ENCODE results near the gene PIK3C2B. TPM values are rescaled to one million over a fixed set of nuclear protein-coding genes. Genes with fewer than 3 reads are reported as not detected.
"Not testable (repeated sequence)": the region's sequence is repeated elsewhere in the genome, so short reads cannot be mapped to it uniquely, and the experiment has no call there.

Gene PIK3C2B
- total RNA-seq, 3 donors from 2014 or later = 17.6 to 31.5 (median 24.9) TPM

DNA sequence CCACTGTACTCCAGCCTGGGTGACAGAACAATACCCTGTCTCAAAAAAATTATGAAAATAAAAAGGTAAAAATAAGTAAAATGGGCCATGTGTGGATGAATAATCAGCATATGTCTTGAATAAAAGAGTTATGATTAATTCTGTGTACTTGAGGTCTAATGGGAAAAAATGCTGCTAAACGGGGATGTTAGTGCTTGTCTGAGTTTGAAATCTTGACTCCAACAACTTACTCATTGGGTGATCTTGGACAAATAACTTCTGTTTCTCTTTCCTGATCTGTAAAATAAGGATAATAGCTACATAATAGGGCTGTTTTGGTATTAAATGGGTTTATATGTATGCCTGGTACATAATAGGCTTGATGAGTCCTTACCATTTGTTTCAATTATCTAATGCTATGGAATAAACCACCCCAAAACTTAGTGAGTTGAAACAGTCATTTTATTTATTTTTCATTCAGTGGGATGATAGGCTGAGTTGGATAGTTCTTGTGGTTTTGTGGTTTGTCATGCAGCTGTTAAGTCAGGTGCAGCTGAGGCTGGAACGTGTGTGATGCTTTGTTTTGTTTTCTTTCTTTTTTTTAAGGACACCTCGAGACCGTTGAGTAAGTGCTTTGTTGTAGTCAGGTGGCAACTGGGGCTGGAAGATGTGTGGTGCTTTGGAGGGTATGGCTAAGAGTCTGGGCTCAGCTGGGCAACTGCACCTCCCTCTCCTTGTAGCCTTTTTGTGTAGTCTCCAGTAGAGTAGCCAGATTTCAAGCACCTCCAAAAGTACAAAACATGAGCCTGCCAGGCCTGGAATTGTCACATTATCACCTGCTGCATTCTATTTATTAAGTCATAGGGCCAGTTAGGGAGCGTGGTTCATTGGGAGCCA lies 26.5 kb upstream of the PIK3C2B start:
- H3K9me3 ChIP-seq = no peaks in the 10 kb centered on the region
- no peaks in the 10 kb centered on the region for H3K27me3 ChIP-seq
- intact Hi-C loops (cut with DNase I; ENCODE audit: low total_unique reads) = no loop called here
- H3K4me3 ChIP-seq = no peak overlapping the region
- TF ChIP-seq POLR2AphosphoS5 (IDR thresholded peaks at IDR 0.05) (no peak), POLR2A (IDR thresholded peaks at IDR 0.05) (no peak)
- TF ChIP-seq, protein P1, sequence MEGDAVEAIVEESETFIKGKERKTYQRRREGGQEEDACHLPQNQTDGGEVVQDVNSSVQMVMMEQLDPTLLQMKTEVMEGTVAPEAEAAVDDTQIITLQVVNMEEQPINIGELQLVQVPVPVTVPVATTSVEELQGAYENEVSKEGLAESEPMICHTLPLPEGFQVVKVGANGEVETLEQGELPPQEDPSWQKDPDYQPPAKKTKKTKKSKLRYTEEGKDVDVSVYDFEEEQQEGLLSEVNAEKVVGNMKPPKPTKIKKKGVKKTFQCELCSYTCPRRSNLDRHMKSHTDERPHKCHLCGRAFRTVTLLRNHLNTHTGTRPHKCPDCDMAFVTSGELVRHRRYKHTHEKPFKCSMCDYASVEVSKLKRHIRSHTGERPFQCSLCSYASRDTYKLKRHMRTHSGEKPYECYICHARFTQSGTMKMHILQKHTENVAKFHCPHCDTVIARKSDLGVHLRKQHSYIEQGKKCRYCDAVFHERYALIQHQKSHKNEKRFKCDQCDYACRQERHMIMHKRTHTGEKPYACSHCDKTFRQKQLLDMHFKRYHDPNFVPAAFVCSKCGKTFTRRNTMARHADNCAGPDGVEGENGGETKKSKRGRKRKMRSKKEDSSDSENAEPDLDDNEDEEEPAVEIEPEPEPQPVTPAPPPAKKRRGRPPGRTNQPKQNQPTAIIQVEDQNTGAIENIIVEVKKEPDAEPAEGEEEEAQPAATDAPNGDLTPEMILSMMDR (IDR thresholded peaks at IDR 0.05) = no peak
- no peaks in the 10 kb centered on the region for H3K36me3 ChIP-seq
- peak overlapping the region; percentile 49 to 60 for H3K27ac ChIP-seq
- DNase-seq (ENCODE audit: low spot score in 2 of 2) = no peak
- peaks cover 0 to 14% of the 10 kb centered on the region in 2 donors for H3K4me1 ChIP-seq

DNA sequence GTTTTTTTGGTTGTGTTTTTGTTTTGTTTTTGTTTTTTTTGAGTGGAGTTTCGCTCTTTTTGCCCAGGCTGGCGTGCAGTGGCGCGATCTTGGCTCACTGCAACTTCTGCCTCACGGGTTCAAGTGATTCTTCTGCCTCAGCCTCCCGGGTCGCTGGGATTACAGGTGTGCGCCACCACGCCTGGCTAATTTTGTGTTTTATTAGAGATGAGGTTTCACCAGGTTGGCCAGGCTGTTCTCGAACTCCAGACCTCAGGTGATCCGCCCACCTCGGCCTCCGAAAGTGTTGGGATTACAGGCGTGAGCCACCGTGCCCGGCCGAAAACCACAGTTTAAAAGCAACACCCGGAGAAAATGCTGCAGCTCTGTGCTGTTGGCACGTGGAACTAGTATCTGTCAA lies 22.8 kb upstream of the PIK3C2B start:
- H3K27me3 ChIP-seq; H3K36me3 ChIP-seq; H3K9me3 ChIP-seq; DNase-seq (ENCODE audit: low spot score in 2 of 2); intact Hi-C loops (cut with DNase I; ENCODE audit: low total_unique reads): not testable (repeated sequence)
- peak overlapping the region in 1 of 2 donors; percentile 97 for H3K27ac ChIP-seq
- H3K4me3 ChIP-seq = peak overlapping the region in 2 of 3 donors; percentile 72 to 89
- H3K4me1 ChIP-seq = peaks cover 0 to 14% of the 10 kb centered on the region in 2 donors

DNA sequence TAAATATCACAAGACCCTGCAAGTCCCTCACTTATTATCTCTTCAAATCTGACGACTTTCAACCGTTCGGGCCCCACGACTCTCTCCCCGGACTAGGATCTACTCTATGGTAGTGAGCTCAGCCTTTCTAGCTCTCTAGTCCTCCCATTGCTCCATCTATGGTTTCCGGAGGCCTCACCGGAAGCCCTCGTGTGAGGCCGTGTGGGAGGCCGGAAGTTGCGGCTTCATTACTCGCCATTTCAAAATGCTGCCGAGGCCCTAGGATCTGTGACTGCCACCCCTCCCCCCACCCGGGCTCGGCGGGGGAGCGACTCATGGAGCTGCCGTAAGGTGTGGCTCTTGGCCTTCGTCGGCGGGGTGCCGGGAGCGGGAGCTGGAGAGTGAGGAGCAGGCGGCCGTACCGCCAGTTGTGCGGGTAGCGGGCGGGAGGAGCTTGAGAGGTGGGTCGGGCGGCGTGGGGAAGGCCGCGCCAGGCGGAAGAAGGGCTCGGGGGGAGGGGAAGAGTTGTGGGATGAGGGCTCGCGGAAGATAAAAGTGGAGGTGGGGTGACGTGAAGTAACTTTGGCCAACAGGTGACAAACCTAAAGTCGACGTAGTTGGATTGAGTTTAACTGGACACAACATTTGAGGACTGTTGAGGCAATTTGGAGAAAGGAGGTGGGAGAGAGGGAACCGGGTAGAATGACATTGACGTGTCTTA lies 21.7 kb upstream of the PIK3C2B start, which contains the start of gene MDM4:
Gene MDM4, plus strand, starts transcription at position 227 of the 700 bp plus-strand sequence. CDS start 9,113 bp downstream, outside the sequence.
- H3K4me3 ChIP-seq = peak within 1 kb of the TSS; percentile 72 to 89 (median 77)
- DNase-seq (ENCODE audit: low spot score in 2 of 2) = peak; percentile 84 to 92
- no peaks in the 10 kb centered on the region for H3K36me3 ChIP-seq
- peak within 1 kb of the TSS; percentile 95 to 97 for H3K27ac ChIP-seq
- TF ChIP-seq POLR2AphosphoS5 (IDR thresholded peaks at IDR 0.05) (peak; percentile 94 to 95 (median 94)), POLR2A (IDR thresholded peaks at IDR 0.05) (peak; percentile 73)
- TF ChIP-seq, protein P1 (IDR thresholded peaks at IDR 0.05) = peak in 1 of 3 donors; percentile 12
- H3K4me1 ChIP-seq = peaks cover 0 to 14% of the 10 kb centered on the region in 2 donors
- no peaks in the 10 kb centered on the region for H3K9me3 ChIP-seq
- intact Hi-C loops (cut with DNase I; ENCODE audit: low total_unique reads) = no loop called here
- H3K27me3 ChIP-seq = no peaks in the 10 kb centered on the region

DNA sequence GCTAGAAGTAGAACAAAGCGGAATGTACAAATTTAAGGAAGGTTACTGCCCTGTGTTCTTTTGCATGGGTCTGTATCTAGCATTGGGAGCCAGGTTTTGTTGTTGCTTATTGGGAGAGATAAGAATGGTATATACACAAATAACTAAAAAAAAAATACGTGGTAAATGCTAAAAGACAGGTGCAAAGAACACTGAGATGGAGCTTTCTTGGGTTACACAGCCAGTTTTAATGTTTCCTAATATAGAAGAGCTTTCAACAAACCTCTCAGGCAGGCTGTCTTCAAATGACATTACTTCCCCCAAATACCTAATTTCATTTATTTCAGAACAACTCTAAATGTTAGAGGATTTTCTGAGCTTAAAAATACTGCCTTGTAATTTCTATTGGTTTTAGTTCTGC lies 20.2 kb upstream of the PIK3C2B start:
- intact Hi-C loops (cut with DNase I; ENCODE audit: low total_unique reads) = no loop called here
- H3K36me3 ChIP-seq = no peaks in the 10 kb centered on the region
- no peak overlapping the region for H3K27ac ChIP-seq
- H3K4me1 ChIP-seq = peaks cover 0 to 11% of the 10 kb centered on the region in 2 donors
- no peak for DNase-seq (ENCODE audit: low spot score in 2 of 2)
- TF ChIP-seq POLR2AphosphoS5 (IDR thresholded peaks at IDR 0.05) = no peak
- H3K27me3 ChIP-seq = no peaks in the 10 kb centered on the region
- H3K4me3 ChIP-seq = no peak overlapping the region
- H3K9me3 ChIP-seq = no peaks in the 10 kb centered on the region

DNA sequence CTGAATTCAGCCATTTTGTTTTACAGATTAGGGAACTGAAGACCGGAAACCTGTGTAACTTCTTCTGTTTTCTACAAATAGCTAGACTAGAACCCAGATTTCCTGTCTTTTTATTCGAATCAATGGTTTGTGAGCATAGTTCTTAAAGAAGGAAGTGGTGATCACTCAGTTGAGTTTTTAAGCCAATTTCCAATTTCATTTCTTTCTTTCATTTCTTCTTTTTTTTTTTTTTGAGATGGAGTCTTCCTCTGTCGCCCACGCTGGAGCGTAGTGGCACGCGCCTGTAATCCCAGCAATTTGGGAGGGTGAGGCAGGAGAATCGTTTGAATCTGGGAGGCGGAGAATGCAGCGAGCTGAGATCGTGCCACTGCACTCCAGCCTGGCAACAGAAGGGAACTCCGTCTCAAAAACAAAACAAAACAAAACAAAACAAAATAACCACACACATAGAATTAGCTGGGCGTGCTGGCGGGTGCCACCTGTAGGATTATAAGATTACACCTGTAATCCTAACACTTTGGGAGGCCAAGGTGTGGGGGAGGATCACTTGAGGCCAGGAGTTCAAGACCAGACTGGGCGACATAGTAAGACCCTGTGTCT lies 18.6 kb upstream of the PIK3C2B start:
- TF ChIP-seq POLR2A (IDR thresholded peaks at IDR 0.05) (no peak), POLR2AphosphoS5 (IDR thresholded peaks at IDR 0.05) (no peak)
- TF ChIP-seq, protein P1 (IDR thresholded peaks at IDR 0.05) = no peak
- no peaks in the 10 kb centered on the region for H3K36me3 ChIP-seq
- no peak overlapping the region for H3K27ac ChIP-seq
- no peak overlapping the region for H3K4me3 ChIP-seq
- peaks cover 0 to 5% of the 10 kb centered on the region in 2 donors for H3K4me1 ChIP-seq
- no peaks in the 10 kb centered on the region for H3K27me3 ChIP-seq
- DNase-seq (ENCODE audit: low spot score in 2 of 2) = no peak
- intact Hi-C loops (cut with DNase I; ENCODE audit: low total_unique reads) = no loop called here
- no peaks in the 10 kb centered on the region for H3K9me3 ChIP-seq
